HEK293 (cell line): ENCODE measurements around the gene TANC1.

Source experiments
- EGR2 ChIP-seq: fragments of 450-650 bp; formaldehyde crosslinking; IDR thresholded peaks from 2 replicates; pipeline ENCODE4 v1.5.1; 2016; ENCODE audit warnings: low read depth, missing biosample characterization, missing genetic modification characterization
- HOXA7 ChIP-seq: sonication (generic); formaldehyde crosslinking; IDR thresholded peaks from 2 replicates; pipeline ENCODE4 v1.8.1; 2022; ENCODE audit warnings: missing genetic modification reagents, borderline replicate concordance
- IKZF3 ChIP-seq: fragments of 450-650 bp; IDR thresholded peaks from 2 replicates; pipeline ENCODE4 v1.5.0; 2018; ENCODE audit warnings: missing biosample characterization, mild to moderate bottlenecking, missing genetic modification characterization, moderate library complexity
- KLF10 ChIP-seq: fragments of 450-650 bp; IDR thresholded peaks from 2 replicates; pipeline ENCODE4 v1.5.1; 2018; ENCODE audit warnings: missing biosample characterization, mild to moderate bottlenecking, missing genetic modification characterization
- TRIM28 ChIP-seq: IDR thresholded peaks from 2 replicates; pipeline ENCODE4 v1.6.1; 2011; ENCODE audit warnings: low read length, control low read depth, borderline replicate concordance
- ZNF140 ChIP-seq: fragments of 450-650 bp; formaldehyde crosslinking; IDR thresholded peaks from 2 replicates; pipeline ENCODE4 v1.5.1; 2016; ENCODE audit warnings: missing biosample characterization, missing genetic modification characterization
- ZNF302 ChIP-seq: fragments of 450-650 bp; formaldehyde crosslinking; IDR thresholded peaks from 2 replicates; pipeline ENCODE4 v1.5.1; 2016; ENCODE audit warnings: missing biosample characterization, missing genetic modification characterization, low read depth
- ZNF621 ChIP-seq: fragments of 450-650 bp; formaldehyde crosslinking; IDR thresholded peaks from 2 replicates; pipeline ENCODE4 v1.5.1; 2017; ENCODE audit warnings: missing biosample characterization, missing genetic modification characterization
- TF ChIP-seq, protein P1 (sequence below): fragments of 450-650 bp; formaldehyde crosslinking; IDR thresholded peaks from 2 replicates; pipeline ENCODE4 v1.5.1; 2017; ENCODE audit warnings: missing biosample characterization, missing genetic modification characterization
- TF ChIP-seq, protein P2 (sequence below): fragments of 450-650 bp; formaldehyde crosslinking; IDR thresholded peaks from 2 replicates; pipeline ENCODE4 v1.5.1; 2016; ENCODE audit warnings: missing biosample characterization, missing genetic modification characterization
- TF ChIP-seq, protein P3 (sequence below): fragments of 450-650 bp; formaldehyde crosslinking; conservative IDR thresholded peaks from 2 replicates; pipeline ENCODE4 v1.5.1; 2016; ENCODE audit warnings: low read depth, missing biosample characterization, missing genetic modification characterization

DNA sequence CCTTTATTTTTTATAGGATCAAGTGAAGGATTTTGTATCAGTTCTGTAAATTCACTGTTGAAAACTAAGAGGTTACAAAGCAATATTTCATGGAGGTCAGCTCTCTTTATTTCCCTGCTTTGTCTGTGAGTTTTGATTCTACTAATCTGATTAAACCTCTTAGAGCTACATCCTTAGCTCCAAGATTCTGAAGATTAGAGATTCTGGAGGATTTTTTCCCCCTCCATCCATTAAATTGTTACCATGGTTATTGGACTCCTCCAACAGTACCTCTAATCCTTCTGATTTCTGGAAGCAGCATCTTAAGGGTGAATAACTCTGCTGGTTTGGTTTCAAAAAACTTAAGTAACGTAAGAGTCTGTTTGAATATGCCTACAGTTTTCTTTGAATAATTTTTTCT, 110.0 kb downstream of the TANC1 start:
- no peak for TF ChIP-seq ZNF140 (tag by site-specific recombination)
- no peak for TF ChIP-seq EGR2
- TF ChIP-seq, protein P1, sequence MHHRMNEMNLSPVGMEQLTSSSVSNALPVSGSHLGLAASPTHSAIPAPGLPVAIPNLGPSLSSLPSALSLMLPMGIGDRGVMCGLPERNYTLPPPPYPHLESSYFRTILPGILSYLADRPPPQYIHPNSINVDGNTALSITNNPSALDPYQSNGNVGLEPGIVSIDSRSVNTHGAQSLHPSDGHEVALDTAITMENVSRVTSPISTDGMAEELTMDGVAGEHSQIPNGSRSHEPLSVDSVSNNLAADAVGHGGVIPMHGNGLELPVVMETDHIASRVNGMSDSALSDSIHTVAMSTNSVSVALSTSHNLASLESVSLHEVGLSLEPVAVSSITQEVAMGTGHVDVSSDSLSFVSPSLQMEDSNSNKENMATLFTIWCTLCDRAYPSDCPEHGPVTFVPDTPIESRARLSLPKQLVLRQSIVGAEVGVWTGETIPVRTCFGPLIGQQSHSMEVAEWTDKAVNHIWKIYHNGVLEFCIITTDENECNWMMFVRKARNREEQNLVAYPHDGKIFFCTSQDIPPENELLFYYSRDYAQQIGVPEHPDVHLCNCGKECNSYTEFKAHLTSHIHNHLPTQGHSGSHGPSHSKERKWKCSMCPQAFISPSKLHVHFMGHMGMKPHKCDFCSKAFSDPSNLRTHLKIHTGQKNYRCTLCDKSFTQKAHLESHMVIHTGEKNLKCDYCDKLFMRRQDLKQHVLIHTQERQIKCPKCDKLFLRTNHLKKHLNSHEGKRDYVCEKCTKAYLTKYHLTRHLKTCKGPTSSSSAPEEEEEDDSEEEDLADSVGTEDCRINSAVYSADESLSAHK (tag by site-specific recombination): no peak
- TF ChIP-seq, protein P2, sequence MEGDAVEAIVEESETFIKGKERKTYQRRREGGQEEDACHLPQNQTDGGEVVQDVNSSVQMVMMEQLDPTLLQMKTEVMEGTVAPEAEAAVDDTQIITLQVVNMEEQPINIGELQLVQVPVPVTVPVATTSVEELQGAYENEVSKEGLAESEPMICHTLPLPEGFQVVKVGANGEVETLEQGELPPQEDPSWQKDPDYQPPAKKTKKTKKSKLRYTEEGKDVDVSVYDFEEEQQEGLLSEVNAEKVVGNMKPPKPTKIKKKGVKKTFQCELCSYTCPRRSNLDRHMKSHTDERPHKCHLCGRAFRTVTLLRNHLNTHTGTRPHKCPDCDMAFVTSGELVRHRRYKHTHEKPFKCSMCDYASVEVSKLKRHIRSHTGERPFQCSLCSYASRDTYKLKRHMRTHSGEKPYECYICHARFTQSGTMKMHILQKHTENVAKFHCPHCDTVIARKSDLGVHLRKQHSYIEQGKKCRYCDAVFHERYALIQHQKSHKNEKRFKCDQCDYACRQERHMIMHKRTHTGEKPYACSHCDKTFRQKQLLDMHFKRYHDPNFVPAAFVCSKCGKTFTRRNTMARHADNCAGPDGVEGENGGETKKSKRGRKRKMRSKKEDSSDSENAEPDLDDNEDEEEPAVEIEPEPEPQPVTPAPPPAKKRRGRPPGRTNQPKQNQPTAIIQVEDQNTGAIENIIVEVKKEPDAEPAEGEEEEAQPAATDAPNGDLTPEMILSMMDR (tag by site-specific recombination): no peak
- TF ChIP-seq HOXA7 (CRISPR knock-in tag): no peak
- TF ChIP-seq, protein P3, sequence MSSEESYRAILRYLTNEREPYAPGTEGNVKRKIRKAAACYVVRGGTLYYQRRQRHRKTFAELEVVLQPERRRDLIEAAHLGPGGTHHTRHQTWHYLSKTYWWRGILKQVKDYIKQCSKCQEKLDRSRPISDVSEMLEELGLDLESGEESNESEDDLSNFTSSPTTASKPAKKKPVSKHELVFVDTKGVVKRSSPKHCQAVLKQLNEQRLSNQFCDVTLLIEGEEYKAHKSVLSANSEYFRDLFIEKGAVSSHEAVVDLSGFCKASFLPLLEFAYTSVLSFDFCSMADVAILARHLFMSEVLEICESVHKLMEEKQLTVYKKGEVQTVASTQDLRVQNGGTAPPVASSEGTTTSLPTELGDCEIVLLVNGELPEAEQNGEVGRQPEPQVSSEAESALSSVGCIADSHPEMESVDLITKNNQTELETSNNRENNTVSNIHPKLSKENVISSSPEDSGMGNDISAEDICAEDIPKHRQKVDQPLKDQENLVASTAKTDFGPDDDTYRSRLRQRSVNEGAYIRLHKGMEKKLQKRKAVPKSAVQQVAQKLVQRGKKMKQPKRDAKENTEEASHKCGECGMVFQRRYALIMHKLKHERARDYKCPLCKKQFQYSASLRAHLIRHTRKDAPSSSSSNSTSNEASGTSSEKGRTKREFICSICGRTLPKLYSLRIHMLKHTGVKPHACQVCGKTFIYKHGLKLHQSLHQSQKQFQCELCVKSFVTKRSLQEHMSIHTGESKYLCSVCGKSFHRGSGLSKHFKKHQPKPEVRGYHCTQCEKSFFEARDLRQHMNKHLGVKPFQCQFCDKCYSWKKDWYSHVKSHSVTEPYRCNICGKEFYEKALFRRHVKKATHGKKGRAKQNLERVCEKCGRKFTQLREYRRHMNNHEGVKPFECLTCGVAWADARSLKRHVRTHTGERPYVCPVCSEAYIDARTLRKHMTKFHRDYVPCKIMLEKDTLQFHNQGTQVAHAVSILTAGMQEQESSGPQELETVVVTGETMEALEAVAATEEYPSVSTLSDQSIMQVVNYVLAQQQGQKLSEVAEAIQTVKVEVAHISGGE: no peak
- TF ChIP-seq ZNF621 (tag by site-specific recombination): no peak
- no peak for TF ChIP-seq ZNF302 (tag by site-specific recombination)
- no peak for TF ChIP-seq TRIM28
- no peak for TF ChIP-seq KLF10 (tag by site-specific recombination)
- TF ChIP-seq IKZF3 (tag by site-specific recombination): no peak
